ENCODE data around the gene SLC1A3.

- TF ChIP-seq CTCF (IDR thresholded peaks at IDR 0.05; ENCODE audit: low read depth, low read length) (no peak), POLR2A (IDR thresholded peaks at IDR 0.05; ENCODE audit: extremely low read depth, insufficient read length) (no peak), MYC (IDR thresholded peaks at IDR 0.05; ENCODE audit: low read depth, low read length) (no peak)
Measured at GRCh38 chr5:36712706-36713105, 106.3 kb downstream of the SLC1A3 start.

Measured in NB4 (cell line).